Left kidney (tissue), 8 donors: Measurements from ENCODE around the gene SLC39A8. TPM values are rescaled to one million over a fixed set of nuclear protein-coding genes. Genes with fewer than 3 reads are reported as not detected.
"Not testable (repeated sequence)": the region's sequence is repeated elsewhere in the genome, so short reads cannot be mapped to it uniquely, and the experiment has no call there.

Experiments used
- DNase-seq: peaks from one replicate; pipeline ENCODE4 v3.0.0-alpha.2; 2013
- long read RNA-seq, 8 donors: transcript quantifications; one replicate each; lab custom pipeline, GENCODE V29; 2026
- polyA plus RNA-seq: library from polyadenylated mRNA; unstranded; fragments of 120-200 nt; gene quantifications from one replicate; pipeline ENCODE4 v1.2.1, GENCODE V29; 2013; ENCODE audit not compliant: insufficient read length

The SLC39A8 gene
- 18.8 TPM for polyA plus RNA-seq
- long read RNA-seq, donor 1, transcript SLC39A8-201 (9 exons, 3,144 nt): major isoform, 5 of 6 reads
- long read RNA-seq, donor 1, partial matches to known transcripts: 0 of 6 reads
- long read RNA-seq, donor 1, other reads (novel, unspliced or antisense): 0 of 6 reads
- long read RNA-seq, donor 2, partial matches to known transcripts: 9 of 14 reads
- long read RNA-seq, donor 2, other reads (novel, unspliced or antisense): 0 of 14 reads
- long read RNA-seq, donor 3, partial matches to known transcripts: 5 of 8 reads
- long read RNA-seq, donor 3, other reads (novel, unspliced or antisense): 0 of 8 reads
- long read RNA-seq, donor 4: 0 reads
- long read RNA-seq, donor 5, transcript SLC39A8-202 (8 exons, 3,238 nt): minor isoform, 5 of 20 reads
- long read RNA-seq, donor 5, transcript SLC39A8-201 (9 exons, 3,144 nt): major isoform, 7 of 20 reads
- long read RNA-seq, donor 5, partial matches to known transcripts: 8 of 20 reads
- long read RNA-seq, donor 5, other reads (novel, unspliced or antisense): 0 of 20 reads
- long read RNA-seq, donor 6, partial matches to known transcripts: 0 of 5 reads
- long read RNA-seq, donor 6, other reads (novel, unspliced or antisense): 0 of 5 reads
- long read RNA-seq, donor 7, partial matches to known transcripts: 0 of 6 reads
- long read RNA-seq, donor 7, other reads (novel, unspliced or antisense): 0 of 6 reads
- long read RNA-seq, donor 8, partial matches to known transcripts: 0 of 4 reads
- long read RNA-seq, donor 8, other reads (novel, unspliced or antisense): 0 of 4 reads

- DNase-seq: peak; percentile 84
Observed at GRCh38 chr4:102344954-102345794, at the start of gene SLC39A8. Gene SLC39A8 (minus strand): TSS chr4:102345482. CDS start chr4:102344662, 820 bp downstream.

- no peak for DNase-seq
Observed at GRCh38 chr4:102392033-102392744, 46.9 kb upstream of the SLC39A8 start.

GRCh38 chr4:102390438-102390837, 45.2 kb upstream of the SLC39A8 start:
- DNase-seq: no peak

- no peak for DNase-seq
Observed at GRCh38 chr4:102388611-102389010, 43.3 kb upstream of the SLC39A8 start.

- DNase-seq: no peak
Observed at GRCh38 chr4:102387552-102388150, 42.4 kb upstream of the SLC39A8 start.

- DNase-seq: no peak
Observed at GRCh38 chr4:102386966-102387365, 41.7 kb upstream of the SLC39A8 start.

DNA sequence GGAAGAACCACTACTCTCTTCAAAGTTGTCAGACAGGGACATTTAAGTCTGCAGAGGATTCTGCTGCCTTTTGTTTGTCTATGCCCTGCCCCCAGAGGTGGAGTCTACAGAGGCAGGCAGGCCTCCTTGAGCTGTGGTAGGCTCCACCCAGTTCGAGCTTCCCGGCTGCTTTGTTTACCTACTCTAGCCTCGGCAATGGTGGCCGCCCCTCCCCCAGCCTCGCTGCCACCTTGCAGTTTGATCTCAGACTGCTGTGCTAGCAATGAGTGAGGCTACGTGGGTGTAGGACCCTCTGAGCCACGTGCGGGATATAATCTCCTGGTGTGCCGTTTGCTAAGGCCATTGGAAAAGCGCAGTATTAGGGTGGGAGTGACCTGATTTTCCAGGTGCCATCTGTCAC, 35.0 kb upstream of the SLC39A8 start:
- not testable (repeated sequence) for DNase-seq

GRCh38 chr4:102362922-102363432, 17.7 kb upstream of the SLC39A8 start:
- no peak for DNase-seq

GRCh38 chr4:102358128-102358527, 12.8 kb upstream of the SLC39A8 start:
- DNase-seq: no peak

DNA sequence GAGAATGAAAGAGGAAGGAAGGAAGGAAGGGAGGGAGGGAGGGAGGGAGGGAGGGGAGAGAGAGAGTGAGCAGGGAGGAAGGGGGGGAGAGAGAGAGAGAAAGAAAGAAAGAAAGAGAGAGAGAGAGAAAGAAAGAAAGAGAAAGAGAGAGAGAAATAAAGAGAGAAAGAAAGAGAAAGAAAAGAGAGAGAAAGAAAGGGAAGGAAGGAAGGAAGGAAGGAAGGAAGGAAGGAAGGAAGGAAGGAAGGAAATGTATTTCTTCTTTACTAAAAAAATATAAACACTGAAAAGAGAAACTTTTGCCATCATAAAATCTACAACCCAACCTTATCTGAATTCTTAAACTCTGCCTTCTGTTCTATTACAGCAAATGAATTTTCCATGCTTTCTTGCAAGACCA, 12.4 kb upstream of the SLC39A8 start:
- DNase-seq: not testable (repeated sequence)

DNA sequence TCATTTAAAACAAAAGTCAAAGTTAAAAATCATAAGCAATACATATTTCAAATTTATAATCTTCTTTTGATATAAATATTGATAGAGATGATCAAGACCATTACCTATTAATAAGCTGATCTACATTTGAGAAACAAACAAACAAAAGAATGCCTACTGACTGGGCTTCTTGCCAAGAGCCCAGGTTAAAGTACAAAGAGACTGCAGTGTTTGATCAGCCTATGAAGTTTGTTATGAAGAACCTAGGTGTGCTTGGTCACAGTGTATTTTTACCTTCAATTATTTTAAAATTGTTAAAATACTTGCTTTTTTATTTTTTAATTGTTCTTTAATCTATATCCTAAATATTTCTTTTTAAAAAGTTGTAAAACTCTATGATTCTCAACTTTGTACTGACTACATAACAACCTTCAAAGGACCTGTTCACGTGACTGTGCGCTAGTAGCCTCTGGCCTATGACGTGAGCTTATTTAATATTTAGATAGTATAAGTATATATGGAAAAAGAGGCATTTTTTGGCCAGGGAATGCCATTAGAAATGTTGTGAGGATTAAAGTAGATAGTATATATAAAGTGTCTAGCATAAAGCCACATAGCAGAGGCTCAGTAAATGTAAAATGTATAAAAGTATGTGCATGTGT, 11.4 kb upstream of the SLC39A8 start:
- no peak for DNase-seq

DNA sequence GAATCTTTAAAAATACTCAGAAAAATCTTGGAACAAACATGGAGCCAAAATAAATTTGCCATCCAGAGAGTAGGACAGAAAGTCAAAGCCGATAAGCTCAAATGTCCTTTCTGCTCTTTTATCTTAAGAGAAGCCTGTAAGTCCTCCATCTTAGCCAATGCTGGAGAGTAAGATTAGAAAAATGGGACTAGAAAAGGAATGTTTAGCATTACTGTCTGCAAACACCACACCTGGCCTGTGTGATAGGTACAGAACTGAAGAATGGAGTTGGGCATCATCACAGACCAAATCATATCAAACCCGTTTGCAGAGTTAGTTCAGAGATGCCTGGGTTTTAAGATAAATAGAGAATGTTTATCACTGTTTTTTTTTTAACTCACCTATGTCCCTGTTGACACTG, 10.5 kb upstream of the SLC39A8 start:
- DNase-seq: no peak

DNA sequence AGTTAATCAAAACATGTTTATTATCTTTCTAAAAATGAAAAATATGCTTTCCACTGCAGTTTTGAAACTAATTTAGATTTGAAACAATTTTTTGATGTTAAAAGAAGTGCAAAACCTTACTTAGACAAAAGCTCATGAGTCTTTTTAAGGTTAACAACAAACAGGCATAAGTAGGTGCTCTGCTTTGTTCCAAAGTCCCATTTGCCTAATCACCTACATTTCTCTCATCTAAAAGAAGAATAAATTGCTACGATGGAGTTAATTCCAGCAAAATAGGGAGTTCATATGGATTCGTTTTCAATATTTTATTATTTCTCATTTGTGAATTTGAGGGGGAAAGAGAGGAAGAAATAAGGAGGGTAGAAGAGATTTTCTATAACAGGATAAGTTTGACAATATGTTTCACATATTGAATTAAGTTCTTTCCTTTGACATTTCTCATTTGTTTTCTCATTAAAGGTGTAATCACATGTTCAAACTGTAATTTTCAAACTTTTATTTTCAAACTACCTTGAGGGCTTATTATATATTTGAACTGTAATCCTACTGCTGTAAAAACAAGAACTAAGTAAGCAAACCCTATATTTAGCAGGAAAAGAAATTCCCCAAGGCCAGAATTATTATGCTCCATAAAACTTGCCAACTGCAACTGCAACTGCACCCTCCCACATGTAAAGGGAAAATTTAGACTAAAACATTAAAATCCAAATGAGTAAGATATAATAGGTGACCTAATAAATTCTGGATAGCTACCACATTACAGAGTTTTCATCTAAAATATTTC, 9.6 kb upstream of the SLC39A8 start:
- no peak for DNase-seq

GRCh38 chr4:102352781-102353180, 7.5 kb upstream of the SLC39A8 start:
- DNase-seq: no peak

GRCh38 chr4:102350634-102351033, 5.4 kb upstream of the SLC39A8 start:
- DNase-seq: no peak

GRCh38 chr4:102348701-102349100, 3.4 kb upstream of the SLC39A8 start:
- DNase-seq: no peak

GRCh38 chr4:102345795-102346100, 466 bp upstream of the SLC39A8 start:
- no peak for DNase-seq

GRCh38 chr4:102344520-102344953, 745 bp downstream of the SLC39A8 start:
- peak; percentile 46 for DNase-seq

GRCh38 chr4:102343964-102344519, 1.2 kb downstream of the SLC39A8 start:
- DNase-seq: peak; percentile 20
